ENCODE data around the gene BTBD7.

The BTBD7 gene

DNA sequence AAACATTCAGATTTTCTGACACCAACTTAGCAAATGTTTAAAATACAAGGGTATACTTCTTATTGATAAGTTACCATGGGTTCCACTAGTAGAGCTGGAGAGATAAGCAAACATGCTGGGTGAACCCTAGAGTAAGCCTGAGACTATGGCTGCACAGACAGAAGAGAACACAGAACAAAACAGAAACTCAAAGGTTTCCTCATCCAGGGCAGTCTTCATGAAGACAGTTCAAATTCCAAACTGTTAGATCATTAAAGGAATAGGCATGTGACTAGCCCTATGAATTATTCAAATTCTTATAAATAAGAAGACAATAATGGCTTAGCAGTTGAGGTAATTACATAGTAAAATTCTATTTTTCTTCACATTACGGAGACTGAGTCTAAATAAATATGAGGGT, 28.1 kb downstream of the BTBD7 start:
- DNase-seq (ENCODE audit: low read depth in 2 of 2): peak in 1 of 2 donors; percentile 51
- H3K4me3 ChIP-seq (replicated peaks in 1 of 2; ENCODE audit: low read depth in 2 of 2, low read length in 2 of 2): no peak overlapping the region
- no peak for TF ChIP-seq CTCF (IDR thresholded peaks at IDR 0.05; ENCODE audit: low read depth, low read length)

GRCh38 chr14:93303659-93304058, 29.2 kb downstream of the BTBD7 start:
- peak in 1 of 2 donors; percentile 54 for DNase-seq (ENCODE audit: low read depth in 2 of 2)
- no peak overlapping the region for H3K4me3 ChIP-seq (replicated peaks in 1 of 2; ENCODE audit: low read depth in 2 of 2, low read length in 2 of 2)
- TF ChIP-seq CTCF (IDR thresholded peaks at IDR 0.05; ENCODE audit: low read depth, low read length): no peak

GRCh38 chr14:93302688-93303581, 29.9 kb downstream of the BTBD7 start:
- H3K4me3 ChIP-seq (replicated peaks in 1 of 2; ENCODE audit: low read depth in 2 of 2, low read length in 2 of 2): no peak overlapping the region
- DNase-seq (ENCODE audit: low read depth in 2 of 2): no peak
- TF ChIP-seq CTCF (IDR thresholded peaks at IDR 0.05; ENCODE audit: low read depth, low read length): no peak

GRCh38 chr14:93301821-93302447, 30.9 kb downstream of the BTBD7 start:
- peak in 1 of 2 donors; percentile 30 for DNase-seq (ENCODE audit: low read depth in 2 of 2)
- no peak overlapping the region for H3K4me3 ChIP-seq (replicated peaks in 1 of 2; ENCODE audit: low read depth in 2 of 2, low read length in 2 of 2)

GRCh38 chr14:93299866-93300265, 33.0 kb downstream of the BTBD7 start:
- H3K4me3 ChIP-seq (replicated peaks in 1 of 2; ENCODE audit: low read depth in 2 of 2, low read length in 2 of 2): no peak overlapping the region
- peak; percentile 18 to 63 for DNase-seq (ENCODE audit: low read depth in 2 of 2)
- no peak for TF ChIP-seq CTCF (IDR thresholded peaks at IDR 0.05; ENCODE audit: low read depth, low read length)

More at GRCh38 chr14:93301821-93302447, 30.9 kb downstream of the BTBD7 start:
- no peak for TF ChIP-seq CTCF (IDR thresholded peaks at IDR 0.05; ENCODE audit: low read depth, low read length)

DNA sequence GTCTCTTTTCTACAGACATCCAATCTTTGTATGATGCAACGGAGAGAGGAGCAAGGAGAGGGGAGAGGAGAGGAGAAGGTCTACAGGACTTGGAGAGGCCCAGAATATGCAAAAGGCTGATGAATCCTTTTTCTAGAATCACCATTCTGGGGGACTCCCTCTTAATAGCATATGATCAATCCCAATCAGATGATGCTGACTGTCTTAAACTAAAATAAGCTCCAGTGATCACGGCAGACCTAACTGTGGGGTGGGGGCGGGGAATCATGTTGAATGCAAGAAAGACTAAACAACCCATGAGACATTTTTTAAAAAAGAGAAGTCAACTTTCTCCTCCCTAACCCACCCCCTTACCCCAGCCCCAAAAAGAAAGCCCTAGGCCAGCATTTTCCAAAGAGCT, 33.4 kb downstream of the BTBD7 start:
- TF ChIP-seq CTCF (IDR thresholded peaks at IDR 0.05; ENCODE audit: low read depth, low read length): no peak
- no peak overlapping the region for H3K4me3 ChIP-seq (replicated peaks in 1 of 2; ENCODE audit: low read depth in 2 of 2, low read length in 2 of 2)
- DNase-seq (ENCODE audit: low read depth in 2 of 2): no peak

Measured in cardiac fibroblast (primary cell).